ENCODE results near the gene VEPH1. TPM values are rescaled to one million over a fixed set of nuclear protein-coding genes. Genes with fewer than 3 reads are reported as not detected.
A peak's percentile ranks its signal among the peaks of the same experiment; 100 is the strongest.

VEPH1 gene
- total and polyA plus RNA-seq, 2 experiments from 2014 or later = 36.8 to 44.0 TPM

DNA sequence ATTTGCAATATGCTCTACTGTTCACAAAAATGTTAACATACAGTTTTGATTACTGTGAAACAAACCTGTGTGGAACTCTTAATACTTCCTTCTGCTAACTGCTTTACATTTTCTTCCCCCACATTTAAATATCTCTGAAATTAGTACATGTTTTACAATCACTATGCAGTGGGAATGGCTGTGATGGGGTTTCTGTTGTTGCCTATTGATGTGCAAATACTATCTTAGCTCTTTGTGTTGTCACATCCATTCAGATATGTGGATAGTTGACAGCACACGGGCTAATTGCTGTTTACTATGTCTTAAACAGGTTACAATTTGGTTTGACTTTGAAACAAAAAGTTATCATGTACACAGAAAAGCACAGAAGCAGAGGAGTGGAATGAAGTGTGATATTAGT is 247.4 kb downstream of the VEPH1 start:
- H3K36me3 ChIP-seq (ENCODE audit: low read depth) = no peaks in the 10 kb centered on the region
- TF ChIP-seq EZH2phosphoT487 (IDR thresholded peaks at IDR 0.05; ENCODE audit: insufficient read depth, low read depth) (no peak), EZH2 (IDR thresholded peaks at IDR 0.05; ENCODE audit: insufficient read depth, poor library complexity, severe bottlenecking) (no peak)
- H3K4me3 ChIP-seq = no peak overlapping the region
- H3K27ac ChIP-seq = no peak overlapping the region
- H3K4me1 ChIP-seq (ENCODE audit: insufficient read depth) = peaks cover 5% of the 10 kb centered on the region; the same call in 1 of the 2 replicates
- no peaks in the 10 kb centered on the region for H3K9me3 ChIP-seq (ENCODE audit: low read depth)
- H3F3A ChIP-seq (ENCODE audit: insufficient read depth) = no peaks in the 10 kb centered on the region
- H3K9me2 ChIP-seq (ENCODE audit: insufficient read depth) = no peaks in the 10 kb centered on the region
- H3K9ac ChIP-seq = no peak overlapping the region
- WGBS, 2 experiments (ENCODE audit: low coverage in 1 of 2, low lambda C conversion rate in 2 of 2, missing lambda C conversion rate in 2 of 2) = 42 to 43% methylated on average over 1 of the region's 1 CpG
- H3K79me2 ChIP-seq (ENCODE audit: insufficient read depth) = no peaks in the 10 kb centered on the region
- no peak overlapping the region for H3K4me2 ChIP-seq (ENCODE audit: unreplicated experiment)
- H3K27me3 ChIP-seq (replicated peaks; ENCODE audit: insufficient read depth) = no peaks in the 10 kb centered on the region
- in situ Hi-C loops (cut with MboI) = no loop called here
- no peak overlapping the region for H2AFZ ChIP-seq
- H4K20me1 ChIP-seq (ENCODE audit: insufficient read depth) = no peaks in the 10 kb centered on the region
- no peak for DNase-seq

DNA sequence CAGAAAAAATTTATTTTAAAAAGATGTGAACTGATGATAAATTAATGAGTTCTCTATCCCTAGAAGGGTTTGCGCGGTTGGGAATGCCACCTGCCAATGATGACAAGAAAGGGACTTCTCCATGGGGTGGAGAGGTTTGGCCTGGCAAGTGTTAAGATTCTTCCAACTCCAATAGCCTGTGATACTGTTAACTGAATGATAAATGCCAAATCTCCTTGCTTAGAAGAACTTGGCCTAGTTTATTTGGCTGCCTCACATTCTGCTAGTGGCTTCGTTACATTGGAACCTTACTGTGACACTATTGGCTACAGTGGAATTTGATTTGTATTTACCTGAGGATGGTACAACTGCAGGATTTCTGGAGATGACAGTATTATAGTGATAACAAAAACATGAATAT is 251.5 kb downstream of the VEPH1 start:
- Histone ChIP-seq H3K4me2 (ENCODE audit: unreplicated experiment) (no peak overlapping the region), H3K36me3 (ENCODE audit: low read depth) (no peaks in the 10 kb centered on the region), H3K27me3 (replicated peaks; ENCODE audit: insufficient read depth) (no peaks in the 10 kb centered on the region), H3K27ac (no peak overlapping the region), H3K4me1 (ENCODE audit: insufficient read depth) (peaks cover 21% of the 10 kb centered on the region), H3K4me3 (no peak overlapping the region), H2AFZ (no peak overlapping the region), H3K9ac (no peak overlapping the region), H3F3A (ENCODE audit: insufficient read depth) (peaks cover 5% of the 10 kb centered on the region), H3K9me2 (ENCODE audit: insufficient read depth) (no peaks in the 10 kb centered on the region), H4K20me1 (ENCODE audit: insufficient read depth) (no peaks in the 10 kb centered on the region), H3K9me3 (ENCODE audit: low read depth) (no peaks in the 10 kb centered on the region), H3K79me2 (ENCODE audit: insufficient read depth) (no peaks in the 10 kb centered on the region)
- TF ChIP-seq EZH2phosphoT487 (IDR thresholded peaks at IDR 0.05; ENCODE audit: insufficient read depth, low read depth) (no peak), EZH2 (IDR thresholded peaks at IDR 0.05; ENCODE audit: insufficient read depth, poor library complexity, severe bottlenecking) (no peak)
- in situ Hi-C loops (cut with MboI) = no loop called here
- DNase-seq = no peak
- 85 to 86% methylated on average over 3 of the region's 3 CpGs for WGBS, 2 experiments (ENCODE audit: low coverage in 1 of 2, low lambda C conversion rate in 2 of 2, missing lambda C conversion rate in 2 of 2)

DNA sequence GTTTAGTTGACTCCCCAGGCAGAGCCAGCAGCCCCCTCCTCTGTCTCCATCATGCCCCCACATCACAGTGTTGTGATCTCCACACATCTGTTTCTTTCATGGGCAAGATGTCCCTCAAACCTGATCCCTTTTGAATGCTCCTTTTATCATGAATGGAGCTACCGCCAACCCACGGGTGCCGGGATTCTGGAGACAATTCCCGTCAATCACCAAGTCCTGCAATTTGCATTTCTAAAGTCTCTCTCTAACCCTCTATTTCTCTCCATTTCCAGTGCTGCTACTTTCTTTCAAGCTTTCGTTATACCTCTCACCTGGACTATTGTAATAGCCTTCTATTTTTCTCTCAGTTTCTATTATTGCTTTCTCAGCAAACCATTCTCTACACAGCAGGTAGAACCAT is 253.6 kb downstream of the VEPH1 start:
- Histone ChIP-seq H3K4me3 (no peak overlapping the region), H3K4me2 (ENCODE audit: unreplicated experiment) (no peak overlapping the region), H3K9me2 (ENCODE audit: insufficient read depth) (no peaks in the 10 kb centered on the region), H4K20me1 (ENCODE audit: insufficient read depth) (no peaks in the 10 kb centered on the region), H3K4me1 (ENCODE audit: insufficient read depth) (peaks cover 21% of the 10 kb centered on the region), H3K36me3 (ENCODE audit: low read depth) (no peaks in the 10 kb centered on the region), H3K9me3 (ENCODE audit: low read depth) (no peaks in the 10 kb centered on the region), H3F3A (ENCODE audit: insufficient read depth) (peaks cover 5% of the 10 kb centered on the region), H2AFZ (no peak overlapping the region), H3K9ac (no peak overlapping the region), H3K27ac (no peak overlapping the region), H3K27me3 (replicated peaks; ENCODE audit: insufficient read depth) (no peaks in the 10 kb centered on the region), H3K79me2 (ENCODE audit: insufficient read depth) (no peaks in the 10 kb centered on the region)
- in situ Hi-C loops (cut with MboI) = no loop called here
- TF ChIP-seq EZH2 (IDR thresholded peaks at IDR 0.05; ENCODE audit: insufficient read depth, poor library complexity, severe bottlenecking) (no peak), EZH2phosphoT487 (IDR thresholded peaks at IDR 0.05; ENCODE audit: insufficient read depth, low read depth) (no peak)
- whole genome bisulfite sequencing, 2 experiments (ENCODE audit: low coverage in 1 of 2, low lambda C conversion rate in 2 of 2, missing lambda C conversion rate in 2 of 2) = 97% methylated on average over 5 of the region's 5 CpGs
- no peak for DNase-seq

DNA sequence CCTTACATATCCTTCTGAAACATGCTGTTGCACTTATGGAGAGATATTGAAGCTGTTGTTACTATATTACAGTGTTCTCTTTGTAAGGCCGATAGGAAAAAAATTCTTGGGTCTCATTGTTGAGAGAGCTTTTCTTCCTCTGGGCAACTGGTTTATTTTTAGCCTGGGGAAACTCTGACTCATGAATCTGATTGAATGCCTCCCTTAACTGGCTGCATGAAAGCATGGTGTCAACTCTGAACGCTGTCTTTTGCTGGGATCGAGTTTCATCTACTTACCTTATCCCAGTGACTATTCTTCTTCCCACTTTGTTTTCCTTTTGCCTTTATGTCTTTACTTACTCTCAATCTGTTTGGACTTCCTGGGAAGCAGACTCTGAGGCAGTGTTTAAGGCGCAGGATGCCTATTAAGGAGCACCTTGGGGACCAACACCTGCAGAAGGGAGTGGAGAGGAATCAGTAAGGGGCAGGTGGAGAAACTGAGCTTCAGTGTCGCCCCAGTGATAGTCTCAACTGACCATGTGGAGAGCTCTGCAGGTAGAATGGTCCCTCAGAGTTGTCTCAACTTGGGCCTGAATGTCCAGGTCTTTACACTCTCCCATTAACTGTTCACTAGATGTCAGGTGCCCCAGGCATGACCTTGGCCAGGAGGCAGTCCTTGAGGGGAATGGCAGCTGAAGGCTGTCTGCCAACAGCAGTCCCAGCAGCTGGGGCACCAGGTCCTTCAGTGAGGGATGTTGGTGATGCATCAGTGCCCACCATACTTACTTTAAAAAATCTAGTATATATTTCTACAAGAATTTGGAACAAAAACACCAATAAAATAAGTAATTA is 254.4 kb downstream of the VEPH1 start:
- Histone ChIP-seq H3K27me3 (replicated peaks; ENCODE audit: insufficient read depth) (no peaks in the 10 kb centered on the region), H3K4me1 (ENCODE audit: insufficient read depth) (peaks cover 21% of the 10 kb centered on the region), H3K9me3 (ENCODE audit: low read depth) (no peaks in the 10 kb centered on the region), H3K27ac (peak overlapping the region; percentile 71), H3K79me2 (ENCODE audit: insufficient read depth) (no peaks in the 10 kb centered on the region), H3K36me3 (ENCODE audit: low read depth) (no peaks in the 10 kb centered on the region), H3K9me2 (ENCODE audit: insufficient read depth) (no peaks in the 10 kb centered on the region), H3F3A (ENCODE audit: insufficient read depth) (peaks cover 5% of the 10 kb centered on the region), H4K20me1 (ENCODE audit: insufficient read depth) (no peaks in the 10 kb centered on the region), H3K4me3 (peak overlapping the region; percentile 7; the same call in 1 of the 2 replicates), H3K4me2 (ENCODE audit: unreplicated experiment) (peak overlapping the region; percentile 73), H2AFZ (peak overlapping the region; percentile 40), H3K9ac (peak overlapping the region; percentile 22)
- 35 to 40% methylated on average over 5 of the region's 5 CpGs for WGBS, 2 experiments (ENCODE audit: low coverage in 1 of 2, low lambda C conversion rate in 2 of 2, missing lambda C conversion rate in 2 of 2)
- DNase-seq = peak; percentile 91
- no peak for TF ChIP-seq EZH2phosphoT487 (IDR thresholded peaks at IDR 0.05; ENCODE audit: insufficient read depth, low read depth)
- TF ChIP-seq EZH2 (IDR thresholded peaks at IDR 0.05; ENCODE audit: insufficient read depth, poor library complexity, severe bottlenecking) = no peak
- in situ Hi-C loops (cut with MboI) = no loop called here

Data from GM23248 (cell line).